ENCODE measurements around the gene ACTR3. TPM values are rescaled to one million over a fixed set of nuclear protein-coding genes. Genes with fewer than 3 reads are reported as not detected.

ACTR3 gene
- total RNA-seq, 3 donors from 2014 or later: 217 to 242 (median 227) TPM

GRCh38 chr2:113985554-113986397 lies 95.9 kb downstream of the ACTR3 start:
- intact Hi-C loops (cut with DNase I, micrococcal nuclease): no loop called here
- Histone ChIP-seq H3K4me3 (no peak overlapping the region), H3K9me3 (no peaks in the 10 kb centered on the region), H3K36me3 (ENCODE audit: low read depth) (no peaks in the 10 kb centered on the region), H3K4me1 (ENCODE audit: low read depth) (no peaks in the 10 kb centered on the region)
- ATAC-seq: no peak
- no peak for DNase-seq
- TF ChIP-seq, protein P1, sequence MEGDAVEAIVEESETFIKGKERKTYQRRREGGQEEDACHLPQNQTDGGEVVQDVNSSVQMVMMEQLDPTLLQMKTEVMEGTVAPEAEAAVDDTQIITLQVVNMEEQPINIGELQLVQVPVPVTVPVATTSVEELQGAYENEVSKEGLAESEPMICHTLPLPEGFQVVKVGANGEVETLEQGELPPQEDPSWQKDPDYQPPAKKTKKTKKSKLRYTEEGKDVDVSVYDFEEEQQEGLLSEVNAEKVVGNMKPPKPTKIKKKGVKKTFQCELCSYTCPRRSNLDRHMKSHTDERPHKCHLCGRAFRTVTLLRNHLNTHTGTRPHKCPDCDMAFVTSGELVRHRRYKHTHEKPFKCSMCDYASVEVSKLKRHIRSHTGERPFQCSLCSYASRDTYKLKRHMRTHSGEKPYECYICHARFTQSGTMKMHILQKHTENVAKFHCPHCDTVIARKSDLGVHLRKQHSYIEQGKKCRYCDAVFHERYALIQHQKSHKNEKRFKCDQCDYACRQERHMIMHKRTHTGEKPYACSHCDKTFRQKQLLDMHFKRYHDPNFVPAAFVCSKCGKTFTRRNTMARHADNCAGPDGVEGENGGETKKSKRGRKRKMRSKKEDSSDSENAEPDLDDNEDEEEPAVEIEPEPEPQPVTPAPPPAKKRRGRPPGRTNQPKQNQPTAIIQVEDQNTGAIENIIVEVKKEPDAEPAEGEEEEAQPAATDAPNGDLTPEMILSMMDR (IDR thresholded peaks at IDR 0.05): no peak

DNA sequence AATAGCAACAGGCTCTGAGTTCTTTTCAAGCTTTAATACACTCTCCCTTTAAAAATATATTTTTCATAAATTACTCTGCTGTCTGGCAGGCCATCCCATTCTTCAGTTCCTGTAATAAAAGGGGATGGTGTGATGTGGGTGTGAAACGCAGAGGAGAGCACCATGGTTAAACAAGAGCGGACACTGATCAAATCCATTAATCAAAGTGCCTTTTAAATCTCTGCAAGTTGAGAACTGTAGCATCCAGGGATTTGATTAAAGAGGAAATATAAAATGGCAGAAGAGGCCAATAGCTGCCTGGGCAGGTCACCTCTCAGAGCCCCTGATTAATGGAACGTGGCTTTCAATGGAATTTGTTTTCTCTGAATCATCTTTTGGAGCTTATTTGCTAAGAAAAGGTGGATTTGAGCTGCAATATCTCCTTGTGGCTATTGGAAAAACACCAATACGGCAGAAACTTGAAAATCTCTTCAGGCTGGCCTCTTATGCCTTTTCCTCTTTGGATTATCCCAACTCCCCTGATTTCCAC lies 96.9 kb downstream of the ACTR3 start:
- Histone ChIP-seq H3K4me1 (ENCODE audit: low read depth) (no peaks in the 10 kb centered on the region), H3K4me3 (no peak overlapping the region), H3K9me3 (no peaks in the 10 kb centered on the region), H3K36me3 (ENCODE audit: low read depth) (no peaks in the 10 kb centered on the region)
- intact Hi-C loops (cut with DNase I, micrococcal nuclease): no loop called here
- DNase-seq: no peak
- ATAC-seq: no peak
- TF ChIP-seq, protein P1 (IDR thresholded peaks at IDR 0.05): no peak

DNA sequence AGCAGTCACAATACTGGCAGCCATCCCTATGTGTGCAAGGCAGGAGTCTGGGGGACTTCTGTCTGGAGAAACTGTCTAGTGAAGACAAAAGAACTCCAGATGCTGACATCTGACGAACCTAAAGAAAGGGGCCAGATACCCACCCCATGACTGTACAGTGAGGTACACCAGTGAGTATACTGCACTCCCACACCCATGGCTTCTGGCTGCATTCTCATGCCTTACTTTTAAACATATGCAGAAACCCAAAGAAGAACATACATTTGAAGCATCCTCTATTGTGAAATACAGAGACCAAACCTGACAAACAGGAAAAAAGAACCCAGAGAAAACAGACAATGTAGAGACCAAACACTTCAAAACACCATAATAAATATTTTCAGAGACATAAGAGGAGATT lies 102.2 kb downstream of the ACTR3 start:
- ATAC-seq (no peak), DNase-seq (no peak)
- intact Hi-C loops (cut with DNase I, micrococcal nuclease): no loop called here
- H3K9me3 ChIP-seq: no peaks in the 10 kb centered on the region
- no peaks in the 10 kb centered on the region for H3K36me3 ChIP-seq (ENCODE audit: low read depth)
- no peaks in the 10 kb centered on the region for H3K4me1 ChIP-seq (ENCODE audit: low read depth)
- no peak overlapping the region for H3K4me3 ChIP-seq
- TF ChIP-seq, protein P1 (IDR thresholded peaks at IDR 0.05): no peak

GRCh38 chr2:113996671-113997594 lies 107.0 kb downstream of the ACTR3 start:
- no peaks in the 10 kb centered on the region for H3K36me3 ChIP-seq (ENCODE audit: low read depth)
- H3K4me3 ChIP-seq: no peak overlapping the region
- TF ChIP-seq, protein P1 (IDR thresholded peaks at IDR 0.05): no peak
- DNase-seq (no peak), ATAC-seq (no peak)
- no peaks in the 10 kb centered on the region for H3K9me3 ChIP-seq
- intact Hi-C loops (cut with DNase I, micrococcal nuclease): no loop called here
- no peaks in the 10 kb centered on the region for H3K4me1 ChIP-seq (ENCODE audit: low read depth)

DNA sequence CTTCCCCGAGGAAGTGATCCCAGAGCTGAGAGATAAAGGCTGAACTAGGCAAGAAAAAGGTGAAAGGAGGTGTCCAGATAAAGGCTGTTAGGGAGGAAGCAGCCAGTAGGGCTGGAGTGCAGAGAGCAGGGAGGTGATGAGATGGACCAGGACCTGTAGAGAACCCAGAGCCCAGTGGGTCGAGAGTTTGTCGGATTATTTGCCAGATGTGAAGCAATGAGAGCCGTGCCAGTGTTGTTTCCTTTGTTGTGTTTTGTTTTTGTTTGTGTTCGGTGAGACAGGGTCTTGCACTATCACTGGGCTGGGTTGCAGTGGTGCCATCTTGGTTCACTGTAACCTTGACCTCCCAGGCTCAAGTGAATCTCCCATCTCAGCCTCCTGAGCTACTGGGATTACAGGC lies 111.3 kb downstream of the ACTR3 start:
- H3K9me3 ChIP-seq: no peaks in the 10 kb centered on the region
- no peaks in the 10 kb centered on the region for H3K36me3 ChIP-seq (ENCODE audit: low read depth)
- TF ChIP-seq, protein P1 (IDR thresholded peaks at IDR 0.05): no peak
- no peaks in the 10 kb centered on the region for H3K4me1 ChIP-seq (ENCODE audit: low read depth)
- ATAC-seq (no peak), DNase-seq (no peak)
- H3K4me3 ChIP-seq: no peak overlapping the region
- intact Hi-C loops (cut with DNase I, micrococcal nuclease): no loop called here
